Nasal cavity respiratory epithelium epithelial cell of viscerocranial mucosa (primary cell): ENCODE data around the gene EGF. TPM values are rescaled to one million over a fixed set of nuclear protein-coding genes. Genes with fewer than 3 reads are reported as not detected.

Source experiments
- total RNA-seq: library from RNA; depleted of rRNA; stranded (reverse); fragments of >200 nt; gene quantifications from 2 replicates; pipeline ENCODE4 v1.2.3, GENCODE V29; 2014

Gene EGF
- 0.34 and 2.7 TPM in 2 replicates for total RNA-seq

GRCh38 chr4:109912706-109913595 is at the start of gene EGF:
EGF (plus strand) TSS chr4:109912883; CDS start chr4:109913336, 453 bp downstream.

Other genes starting within 250 kb of the EGF start
- gene CASP6, start 209.4 kb upstream of the EGF start, total RNA-seq, result 28.4 and 41.4 TPM in 2 replicates
- 24.3 and 32.9 TPM in 2 replicates for gene PLA2G12A, start 182.8 kb upstream of the EGF start, total RNA-seq
- gene CFI, start 110.9 kb upstream of the EGF start, total RNA-seq, result 2.5 TPM in 1 of 2 replicates, not detected in the other
- gene GAR1, start 97.1 kb upstream of the EGF start, total RNA-seq, result 8.2 and 9.3 TPM in 2 replicates
- gene RRH, start 84.9 kb upstream of the EGF start, total RNA-seq, result under 0.01 and 0.07 TPM in 2 replicates
- gene LRIT3, start 64.8 kb upstream of the EGF start, total RNA-seq, result under 0.01 TPM in 2 replicates